Measurements from ENCODE around the gene SPOCK2.

GRCh38 chr10:72074574-72075375 lies 13.6 kb downstream of the SPOCK2 start:
- TF ChIP-seq, protein P1, sequence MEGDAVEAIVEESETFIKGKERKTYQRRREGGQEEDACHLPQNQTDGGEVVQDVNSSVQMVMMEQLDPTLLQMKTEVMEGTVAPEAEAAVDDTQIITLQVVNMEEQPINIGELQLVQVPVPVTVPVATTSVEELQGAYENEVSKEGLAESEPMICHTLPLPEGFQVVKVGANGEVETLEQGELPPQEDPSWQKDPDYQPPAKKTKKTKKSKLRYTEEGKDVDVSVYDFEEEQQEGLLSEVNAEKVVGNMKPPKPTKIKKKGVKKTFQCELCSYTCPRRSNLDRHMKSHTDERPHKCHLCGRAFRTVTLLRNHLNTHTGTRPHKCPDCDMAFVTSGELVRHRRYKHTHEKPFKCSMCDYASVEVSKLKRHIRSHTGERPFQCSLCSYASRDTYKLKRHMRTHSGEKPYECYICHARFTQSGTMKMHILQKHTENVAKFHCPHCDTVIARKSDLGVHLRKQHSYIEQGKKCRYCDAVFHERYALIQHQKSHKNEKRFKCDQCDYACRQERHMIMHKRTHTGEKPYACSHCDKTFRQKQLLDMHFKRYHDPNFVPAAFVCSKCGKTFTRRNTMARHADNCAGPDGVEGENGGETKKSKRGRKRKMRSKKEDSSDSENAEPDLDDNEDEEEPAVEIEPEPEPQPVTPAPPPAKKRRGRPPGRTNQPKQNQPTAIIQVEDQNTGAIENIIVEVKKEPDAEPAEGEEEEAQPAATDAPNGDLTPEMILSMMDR (IDR thresholded peaks at IDR 0.05): no peak
- no peak for TF ChIP-seq POLR2A (IDR thresholded peaks at IDR 0.05)
- no peak for TF ChIP-seq POLR2AphosphoS5 (IDR thresholded peaks at IDR 0.05)
